Left lung (tissue), 10 donors: Measurements from ENCODE around the gene ANAPC5. TPM values are rescaled to one million over a fixed set of nuclear protein-coding genes. Genes with fewer than 3 reads are reported as not detected.
A peak's percentile ranks its signal among the peaks of the same experiment; 100 is the strongest.

Source experiments
- ATAC-seq: fragments of 200-7000 bp; cut with Tn5 transposase; one replicate; pipeline ENCODE4 v1.9.1; 2020; ENCODE audit warnings: moderate library complexity
- DNase-seq, 4 donors: peaks; one replicate each; pipeline ENCODE4 v3.0.0-alpha.2; 2013 to 2020
- H3K27ac ChIP-seq, 2 donors: fragments of 200-600 bp; sonication (generic) in 1 of 2; one replicate each; pipeline versions ENCODE4 v1.5.0 to v1.8.0; 2020 to 2021
- H3K27me3 ChIP-seq, 2 donors: fragments of 200-600 bp; sonication (generic) in 1 of 2; one replicate each; pipeline versions ENCODE4 v1.5.0 to v1.8.0; 2020 to 2021
- H3K36me3 ChIP-seq, 2 donors: fragments of 200-600 bp; sonication (generic) in 1 of 2; one replicate each; pipeline versions ENCODE4 v1.5.0 to v1.8.0; 2020 to 2021
- H3K4me1 ChIP-seq, 2 donors: fragments of 200-600 bp; one replicate each; pipeline ENCODE4 v1.8.0; 2021
- H3K4me3 ChIP-seq, 2 donors: fragments of 200-600 bp; sonication (generic) in 1 of 2; one replicate each; pipeline versions ENCODE4 v1.5.0 to v1.8.0; 2020 to 2021; ENCODE audit warnings: mild to moderate bottlenecking in 1 of 2
- H3K9me3 ChIP-seq, 2 donors: fragments of 200-600 bp; sonication (generic) in 1 of 2; one replicate each; pipeline versions ENCODE4 v1.5.0 to v1.8.0; 2020 to 2021
- intact Hi-C, 2 donors: fragments of 100-400 bp; cut with DNase I; formaldehyde crosslinking; loops; one replicate each; pipeline versions ENCODE4 v1.11.2 to v1.14.2; 2022
- polyA plus RNA-seq, 6 donors: library from polyadenylated mRNA; unstranded; fragments of 120-200 nt; gene quantifications; one replicate each; pipeline ENCODE4 v1.2.1, GENCODE V29; 2013; ENCODE audit not compliant: insufficient read length in 6 of 6
- total RNA-seq, 2 donors: library from RNA; stranded (reverse); fragmentation: NEBNext Ultra II Directional; extraction: Animal tissue kit (Norgen Biotek cat#: 25700); gene quantifications; one replicate each; pipeline ENCODE4 v1.2.1, GENCODE V29; 2021
- TF ChIP-seq, protein P1 (sequence below), 2 donors: fragments of 200-600 bp; sonication (generic) in 1 of 2; IDR thresholded peaks; one replicate each; pipeline versions ENCODE4 v1.5.0 to v1.8.0; 2021; ENCODE audit warnings: antibody characterized with exemption in 2 of 2
- donor health status: DM: no; HTN: yes; CAD: no.
- donor health status: DM: no; HTN: no; CAD: no.

The ANAPC5 gene
- total and polyA plus RNA-seq, 8 donors, result 84.8 to 206 (median 165) TPM

DNA sequence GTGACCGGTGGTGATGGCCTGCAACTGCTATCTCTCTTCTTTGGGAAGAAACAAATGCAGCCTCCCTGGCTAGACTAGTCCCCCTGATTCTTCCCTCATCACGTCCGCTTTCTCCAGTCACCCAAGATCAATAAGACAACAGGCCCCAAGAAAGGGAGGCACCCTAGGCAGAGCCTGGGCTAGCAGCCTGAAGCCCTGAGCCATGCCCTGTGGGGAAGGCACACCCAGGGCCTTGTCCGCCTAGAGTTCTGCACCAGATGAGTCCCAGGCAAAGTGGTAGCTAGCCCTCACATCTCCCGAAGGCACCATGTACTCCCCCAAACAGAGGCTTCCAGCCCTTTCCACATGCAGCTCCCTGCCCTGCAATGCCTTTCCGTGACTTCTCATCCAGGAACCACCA is 90.8 kb downstream of the ANAPC5 start:
- H3K4me3 ChIP-seq, result no peak overlapping the region
- ATAC-seq, result no peak
- TF ChIP-seq, protein P1, sequence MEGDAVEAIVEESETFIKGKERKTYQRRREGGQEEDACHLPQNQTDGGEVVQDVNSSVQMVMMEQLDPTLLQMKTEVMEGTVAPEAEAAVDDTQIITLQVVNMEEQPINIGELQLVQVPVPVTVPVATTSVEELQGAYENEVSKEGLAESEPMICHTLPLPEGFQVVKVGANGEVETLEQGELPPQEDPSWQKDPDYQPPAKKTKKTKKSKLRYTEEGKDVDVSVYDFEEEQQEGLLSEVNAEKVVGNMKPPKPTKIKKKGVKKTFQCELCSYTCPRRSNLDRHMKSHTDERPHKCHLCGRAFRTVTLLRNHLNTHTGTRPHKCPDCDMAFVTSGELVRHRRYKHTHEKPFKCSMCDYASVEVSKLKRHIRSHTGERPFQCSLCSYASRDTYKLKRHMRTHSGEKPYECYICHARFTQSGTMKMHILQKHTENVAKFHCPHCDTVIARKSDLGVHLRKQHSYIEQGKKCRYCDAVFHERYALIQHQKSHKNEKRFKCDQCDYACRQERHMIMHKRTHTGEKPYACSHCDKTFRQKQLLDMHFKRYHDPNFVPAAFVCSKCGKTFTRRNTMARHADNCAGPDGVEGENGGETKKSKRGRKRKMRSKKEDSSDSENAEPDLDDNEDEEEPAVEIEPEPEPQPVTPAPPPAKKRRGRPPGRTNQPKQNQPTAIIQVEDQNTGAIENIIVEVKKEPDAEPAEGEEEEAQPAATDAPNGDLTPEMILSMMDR (IDR thresholded peaks at IDR 0.05), result no peak
- H3K4me1 ChIP-seq, result no peaks in the 10 kb centered on the region
- H3K27ac ChIP-seq, result no peak overlapping the region
- peak in 1 of 4 donors; percentile 11 for DNase-seq
- intact Hi-C loops, result no loop called here
- no peaks in the 10 kb centered on the region for H3K9me3 ChIP-seq
- peaks cover 0 to 96% of the 10 kb centered on the region in 2 donors for H3K36me3 ChIP-seq
- H3K27me3 ChIP-seq, result no peaks in the 10 kb centered on the region

DNA sequence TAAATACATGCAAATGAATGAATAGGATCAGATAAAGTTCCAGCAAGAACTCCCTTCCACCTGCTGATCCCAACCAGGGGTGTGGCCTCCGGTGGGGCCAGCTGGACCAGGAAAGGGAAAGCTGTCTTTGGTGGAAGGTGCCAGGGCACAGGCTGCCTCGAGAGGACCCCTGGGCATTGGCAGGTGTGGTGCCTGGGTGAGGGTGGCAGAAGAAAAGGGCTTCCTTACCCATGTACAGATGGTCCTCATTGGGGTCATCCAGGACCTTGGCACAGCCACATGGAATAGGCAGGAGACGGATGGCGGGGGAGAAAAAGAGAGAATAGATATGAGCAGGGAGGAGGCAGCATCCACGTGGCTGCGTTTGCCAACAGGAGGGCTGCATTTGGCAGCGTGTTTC is 92.1 kb downstream of the ANAPC5 start:
- peaks cover 0 to 94% of the 10 kb centered on the region in 2 donors for H3K36me3 ChIP-seq
- intact Hi-C loops, result no loop called here
- DNase-seq, result peak in 1 of 4 donors; percentile 60
- TF ChIP-seq, protein P1 (IDR thresholded peaks at IDR 0.05), result no peak
- no peak for ATAC-seq
- no peaks in the 10 kb centered on the region for H3K4me1 ChIP-seq
- H3K27me3 ChIP-seq, result no peaks in the 10 kb centered on the region
- H3K27ac ChIP-seq, result no peak overlapping the region
- no peaks in the 10 kb centered on the region for H3K9me3 ChIP-seq
- no peak overlapping the region for H3K4me3 ChIP-seq

DNA sequence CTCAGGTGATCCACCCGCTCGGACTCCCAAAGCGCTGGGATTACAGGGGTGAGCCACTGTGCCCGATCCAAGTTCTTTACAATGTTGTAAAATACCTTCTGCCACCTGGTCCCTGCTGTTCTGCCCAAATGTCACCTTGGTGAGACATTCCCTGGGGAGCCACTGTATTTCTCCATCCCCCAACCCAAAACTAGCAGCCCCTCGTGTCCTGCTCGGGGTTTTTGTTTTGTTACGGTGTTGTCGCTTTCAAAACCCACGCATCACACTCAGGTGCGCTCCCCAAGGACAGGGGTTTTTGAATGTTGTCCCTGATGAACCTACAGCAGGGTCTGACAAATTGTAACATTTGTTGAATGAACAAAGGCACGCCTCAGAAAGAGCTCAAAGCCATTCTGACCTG is 93.1 kb downstream of the ANAPC5 start:
- Histone ChIP-seq H3K4me1 (no peaks in the 10 kb centered on the region), H3K27me3 (no peaks in the 10 kb centered on the region), H3K4me3 (no peak overlapping the region), H3K9me3 (no peaks in the 10 kb centered on the region), H3K36me3 (peaks cover 0 to 97% of the 10 kb centered on the region in 2 donors), H3K27ac (no peak overlapping the region)
- ATAC-seq (no peak), DNase-seq (no peak)
- TF ChIP-seq, protein P1 (IDR thresholded peaks at IDR 0.05), result no peak
- intact Hi-C loops, result no loop called here

Other genes starting within 250 kb of the ANAPC5 start
- 10 to 100 TPM; 11.6 to 25.6 TPM for gene P2RX7, start 219.5 kb downstream of the ANAPC5 start, total RNA-seq
- gene P2RX7, start 219.5 kb downstream of the ANAPC5 start, polyA plus RNA-seq, result 1 to 10 TPM; 1.5 to 2.6 (median 2.0) TPM
- 10 to 100 TPM; 57.1 to 75.1 TPM for gene P2RX4, start 142.3 kb downstream of the ANAPC5 start, total RNA-seq
- 10 to 100 TPM; 29.2 to 33.1 (median 30.4) TPM for gene P2RX4, start 142.3 kb downstream of the ANAPC5 start, polyA plus RNA-seq
- 10 to 100 TPM; 37.8 to 47.8 TPM for gene CAMKK2, start 55.7 kb downstream of the ANAPC5 start, total RNA-seq
- 10 to 100 TPM; 36.4 to 45.6 (median 44.4) TPM for gene CAMKK2, start 55.7 kb downstream of the ANAPC5 start, polyA plus RNA-seq
- gene RNF34, start 47.7 kb upstream of the ANAPC5 start, total RNA-seq, result 10 to 100 TPM; 26.1 to 36.5 TPM
- gene RNF34, start 47.7 kb upstream of the ANAPC5 start, polyA plus RNA-seq, result 10 to 100 TPM; 31.4 to 40.2 (median 37.2) TPM
- 10 to 100 TPM; 22.9 to 37.1 TPM for gene KDM2B, start 228.6 kb upstream of the ANAPC5 start, total RNA-seq
- gene KDM2B, start 228.6 kb upstream of the ANAPC5 start, polyA plus RNA-seq, result 10 to 100 TPM; 36.7 to 44.7 (median 39.1) TPM